ENCODE measurements around the gene EXOC3L2. TPM values are rescaled to one million over a fixed set of nuclear protein-coding genes. Genes with fewer than 3 reads are reported as not detected.

EXOC3L2 gene
- total RNA-seq, 2 experiments from 2014 or later, result not detected

- POLR2A ChIA-PET, result no interaction called here
- no peak for DNase-seq
- Mint-ChIP-seq H3K9me3 (ENCODE audit: insufficient read depth) (no peaks in the 10 kb centered on the region), H3K4me3 (no peak overlapping the region), H3K27me3 (ENCODE audit: low read depth) (peaks cover 47% of the 10 kb centered on the region), H3K4me1 (ENCODE audit: low read depth) (peaks cover 10% of the 10 kb centered on the region), H3K36me3 (ENCODE audit: low read depth) (no peaks in the 10 kb centered on the region), H3K27ac (no peak overlapping the region)
- CTCF ChIA-PET, result interaction anchor here (1.5 kb wide), 1 partner anchor 34 kb away, joined by 4 read pairs; no protein-coding TSS in a partner anchor
- ATAC-seq, result no peak
Observed at GRCh38 chr19:45215391-45216191, 29.6 kb downstream of the EXOC3L2 start.

DNA sequence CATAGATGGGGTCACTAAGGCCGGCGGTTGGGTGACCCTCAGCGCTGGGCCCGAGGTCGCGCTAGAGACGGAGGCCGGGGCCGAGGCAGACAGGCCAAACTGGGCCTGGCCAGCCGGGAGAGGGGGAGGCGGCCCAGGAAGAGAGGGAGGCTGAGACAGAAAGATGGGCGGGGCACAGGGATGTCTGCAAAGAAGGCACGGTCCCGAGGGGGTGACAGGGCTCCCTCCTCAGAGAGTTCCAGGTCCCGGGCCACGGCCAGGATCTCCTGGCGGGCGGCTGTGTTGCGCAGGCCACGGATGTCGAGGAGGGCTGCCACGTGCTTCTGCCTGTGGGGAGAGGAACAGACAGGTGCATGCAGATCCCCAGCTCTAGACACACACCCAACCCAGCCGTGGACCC, 32.2 kb downstream of the EXOC3L2 start:
- no peaks in the 10 kb centered on the region for H3K36me3 Mint-ChIP-seq (ENCODE audit: low read depth)
- ChIA-PET POLR2A (interaction anchor here (0.6 kb wide), 1 partner anchor 9 kb away, joined by 3 read pairs; no protein-coding TSS in a partner anchor), CTCF (no interaction called here)
- no peak overlapping the region for H3K27ac Mint-ChIP-seq
- DNase-seq (no peak), ATAC-seq (no peak)
- no peaks in the 10 kb centered on the region for H3K9me3 Mint-ChIP-seq (ENCODE audit: insufficient read depth)
- H3K27me3 Mint-ChIP-seq (ENCODE audit: low read depth), result peaks cover 34% of the 10 kb centered on the region
- no peak overlapping the region for H3K4me3 Mint-ChIP-seq
- peaks cover 6% of the 10 kb centered on the region for H3K4me1 Mint-ChIP-seq (ENCODE audit: low read depth)

DNA sequence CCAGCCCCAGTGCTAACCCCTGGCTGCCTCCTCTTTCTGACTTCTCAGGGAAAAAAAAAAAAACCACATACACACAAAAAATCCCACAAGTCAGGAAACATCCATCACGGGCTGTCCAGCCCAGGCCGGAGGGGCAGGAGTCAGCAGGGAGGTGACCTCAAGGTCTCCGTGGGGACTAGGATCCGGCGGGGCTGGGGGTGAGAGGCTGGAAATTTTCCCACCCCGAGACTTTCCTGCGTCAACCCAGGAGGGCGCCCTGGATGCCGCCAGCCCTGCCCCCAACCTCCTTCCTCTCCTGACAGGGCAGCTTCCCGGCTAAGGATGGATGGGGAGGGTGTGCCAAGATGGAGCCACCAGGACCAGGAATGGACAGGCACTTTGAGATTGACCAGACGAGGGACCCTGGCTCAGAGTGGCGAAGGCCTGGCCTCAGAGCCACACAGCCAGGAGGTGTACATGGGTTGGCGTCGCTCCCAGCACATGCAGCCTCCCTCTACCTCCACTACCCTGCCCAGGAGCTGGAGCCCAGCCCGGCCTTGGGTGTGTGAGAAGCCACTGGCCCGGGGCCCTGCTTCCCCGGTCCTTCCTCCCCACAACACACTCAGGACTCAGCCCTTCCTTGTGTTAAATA, 33.3 kb downstream of the EXOC3L2 start:
- DNase-seq (no peak), ATAC-seq (no peak)
- Mint-ChIP-seq H3K9me3 (ENCODE audit: insufficient read depth) (no peaks in the 10 kb centered on the region), H3K27ac (no peak overlapping the region), H3K36me3 (ENCODE audit: low read depth) (no peaks in the 10 kb centered on the region), H3K27me3 (ENCODE audit: low read depth) (peaks cover 26% of the 10 kb centered on the region), H3K4me3 (no peak overlapping the region), H3K4me1 (ENCODE audit: low read depth) (peaks cover 6% of the 10 kb centered on the region)
- ChIA-PET POLR2A (no interaction called here), CTCF (no interaction called here)

DNA sequence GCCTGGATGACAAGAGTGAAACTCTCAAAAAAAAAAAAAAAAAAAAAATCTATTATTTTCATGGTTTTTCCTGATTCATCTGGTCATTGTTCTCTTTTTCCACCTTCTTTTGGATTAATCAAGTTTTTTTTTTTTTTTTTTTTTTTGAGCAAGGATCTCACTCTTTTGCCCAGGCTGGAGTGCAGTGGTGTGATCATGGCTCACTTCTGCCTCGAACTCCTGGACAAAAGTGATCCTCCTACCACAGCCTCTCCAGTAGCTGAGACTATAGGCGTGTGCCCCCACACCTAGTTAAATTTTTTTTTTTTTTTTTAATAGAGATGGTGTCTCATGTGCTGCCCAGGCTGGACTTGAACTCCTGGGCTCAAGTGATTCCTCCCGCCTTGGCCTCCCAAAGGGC, 38.9 kb downstream of the EXOC3L2 start:
- Mint-ChIP-seq H3K4me3 (no peak overlapping the region), H3K36me3 (ENCODE audit: low read depth) (no peaks in the 10 kb centered on the region), H3K27ac (no peak overlapping the region), H3K9me3 (ENCODE audit: insufficient read depth) (no peaks in the 10 kb centered on the region), H3K27me3 (ENCODE audit: low read depth) (no peaks in the 10 kb centered on the region), H3K4me1 (ENCODE audit: low read depth) (no peaks in the 10 kb centered on the region)
- POLR2A ChIA-PET, result interaction anchor here (0.6 kb wide), 3 partner anchors 20 to 1684 kb away, joined by 3 to 5 read pairs (median 4); no protein-coding TSS in a partner anchor
- ATAC-seq (no peak), DNase-seq (no peak)
- CTCF ChIA-PET, result no interaction called here

DNA sequence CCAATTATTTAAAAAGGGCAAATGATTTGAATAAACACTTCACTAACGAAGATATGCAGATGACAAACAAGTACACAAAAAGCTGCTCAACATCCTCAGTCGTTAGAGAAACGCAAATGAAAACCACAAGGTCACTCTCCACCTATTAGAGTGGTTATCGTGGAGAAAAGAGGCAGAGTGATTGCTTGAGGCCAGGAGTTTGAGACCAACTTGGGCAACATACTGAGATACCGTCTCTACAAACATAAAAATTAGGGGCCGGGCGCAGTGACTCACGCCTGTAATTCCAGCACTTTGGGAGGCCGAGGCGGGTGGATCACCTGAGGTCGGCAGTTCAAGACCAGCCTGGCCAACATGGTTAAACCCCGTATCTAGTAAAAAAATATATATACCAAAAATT, 39.4 kb downstream of the EXOC3L2 start:
- Mint-ChIP-seq H3K27ac (no peak overlapping the region), H3K4me3 (no peak overlapping the region), H3K9me3 (ENCODE audit: insufficient read depth) (no peaks in the 10 kb centered on the region), H3K27me3 (ENCODE audit: low read depth) (no peaks in the 10 kb centered on the region), H3K4me1 (ENCODE audit: low read depth) (no peaks in the 10 kb centered on the region), H3K36me3 (ENCODE audit: low read depth) (no peaks in the 10 kb centered on the region)
- no peak for DNase-seq
- ChIA-PET CTCF (no interaction called here), POLR2A (interaction anchor here (0.6 kb wide), 2 partner anchors 19 to 176 kb away, joined by 4 to 5 read pairs; no protein-coding TSS in a partner anchor)
- no peak for ATAC-seq

- Mint-ChIP-seq H3K4me3 (no peak overlapping the region), H3K27ac (no peak overlapping the region), H3K27me3 (ENCODE audit: low read depth) (peaks cover 2% of the 10 kb centered on the region), H3K9me3 (ENCODE audit: insufficient read depth) (no peaks in the 10 kb centered on the region), H3K36me3 (ENCODE audit: low read depth) (no peaks in the 10 kb centered on the region), H3K4me1 (ENCODE audit: low read depth) (no peaks in the 10 kb centered on the region)
- no peak for DNase-seq
- ChIA-PET CTCF (no interaction called here), POLR2A (no interaction called here)
- ATAC-seq, result no peak
Observed at GRCh38 chr19:45202637-45203036, 42.6 kb downstream of the EXOC3L2 start.

- ATAC-seq, result no peak
- Mint-ChIP-seq H3K9me3 (ENCODE audit: insufficient read depth) (no peaks in the 10 kb centered on the region), H3K27me3 (ENCODE audit: low read depth) (peaks cover 2% of the 10 kb centered on the region), H3K4me3 (no peak overlapping the region), H3K27ac (no peak overlapping the region), H3K36me3 (ENCODE audit: low read depth) (no peaks in the 10 kb centered on the region), H3K4me1 (ENCODE audit: low read depth) (no peaks in the 10 kb centered on the region)
- CTCF ChIA-PET, result interaction anchor here (1.0 to 1.1 kb wide), 3 partner anchors 46 to 138 kb away, joined by 3 to 4 read pairs (median 3); no protein-coding TSS in a partner anchor
- no peak for DNase-seq
- POLR2A ChIA-PET, result interaction anchor here (0.7 kb wide), 1 partner anchor 625 kb away, joined by 3 read pairs; no protein-coding TSS in a partner anchor
Observed at GRCh38 chr19:45200568-45200967, 44.6 kb downstream of the EXOC3L2 start.

- ATAC-seq (no peak), DNase-seq (no peak)
- H3K4me1 Mint-ChIP-seq (ENCODE audit: low read depth), result no peaks in the 10 kb centered on the region
- H3K27ac Mint-ChIP-seq, result no peak overlapping the region
- H3K27me3 Mint-ChIP-seq (ENCODE audit: low read depth), result peaks cover 2% of the 10 kb centered on the region
- no peaks in the 10 kb centered on the region for H3K9me3 Mint-ChIP-seq (ENCODE audit: insufficient read depth)
- ChIA-PET CTCF (no interaction called here), POLR2A (no interaction called here)
- H3K4me3 Mint-ChIP-seq, result no peak overlapping the region
- H3K36me3 Mint-ChIP-seq (ENCODE audit: low read depth), result no peaks in the 10 kb centered on the region
Observed at GRCh38 chr19:45195764-45196163, 49.4 kb downstream of the EXOC3L2 start.

- Mint-ChIP-seq H3K27me3 (ENCODE audit: low read depth) (peaks cover 2% of the 10 kb centered on the region), H3K36me3 (ENCODE audit: low read depth) (no peaks in the 10 kb centered on the region), H3K4me1 (ENCODE audit: low read depth) (peaks cover 3% of the 10 kb centered on the region), H3K9me3 (ENCODE audit: insufficient read depth) (no peaks in the 10 kb centered on the region), H3K4me3 (no peak overlapping the region), H3K27ac (no peak overlapping the region)
- ChIA-PET POLR2A (no interaction called here), CTCF (no interaction called here)
- DNase-seq (no peak), ATAC-seq (no peak)
Observed at GRCh38 chr19:45191375-45191774, 53.8 kb downstream of the EXOC3L2 start.

DNA sequence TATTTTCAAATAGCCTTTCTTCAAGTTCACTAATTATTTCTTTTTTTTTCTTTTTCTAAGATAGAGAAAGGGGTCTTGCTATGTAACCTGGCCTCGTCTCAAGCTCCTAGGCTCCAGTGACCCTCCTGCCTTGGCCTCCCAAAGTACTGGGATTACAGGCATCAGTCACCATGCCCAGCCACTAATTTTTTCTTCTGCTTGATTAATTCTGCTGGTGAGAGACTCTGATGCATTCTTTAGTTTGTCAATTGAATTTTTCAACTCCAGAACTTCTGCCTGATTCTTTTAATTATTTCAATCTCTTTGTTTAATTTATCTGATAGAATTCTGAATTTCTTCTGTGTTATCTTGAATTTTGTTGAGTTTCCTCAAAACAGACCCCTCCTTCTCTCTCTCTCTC, 55.2 kb downstream of the EXOC3L2 start:
- H3K27ac Mint-ChIP-seq, result no peak overlapping the region
- H3K9me3 Mint-ChIP-seq (ENCODE audit: insufficient read depth), result no peaks in the 10 kb centered on the region
- ChIA-PET CTCF (interaction anchor here (1.2 kb wide), 1 partner anchor 149 kb away, joined by 3 read pairs; no protein-coding TSS in a partner anchor), POLR2A (no interaction called here)
- ATAC-seq (no peak), DNase-seq (no peak)
- H3K27me3 Mint-ChIP-seq (ENCODE audit: low read depth), result peaks cover 2% of the 10 kb centered on the region
- H3K36me3 Mint-ChIP-seq (ENCODE audit: low read depth), result no peaks in the 10 kb centered on the region
- no peak overlapping the region for H3K4me3 Mint-ChIP-seq
- H3K4me1 Mint-ChIP-seq (ENCODE audit: low read depth), result peaks cover 3% of the 10 kb centered on the region

DNA sequence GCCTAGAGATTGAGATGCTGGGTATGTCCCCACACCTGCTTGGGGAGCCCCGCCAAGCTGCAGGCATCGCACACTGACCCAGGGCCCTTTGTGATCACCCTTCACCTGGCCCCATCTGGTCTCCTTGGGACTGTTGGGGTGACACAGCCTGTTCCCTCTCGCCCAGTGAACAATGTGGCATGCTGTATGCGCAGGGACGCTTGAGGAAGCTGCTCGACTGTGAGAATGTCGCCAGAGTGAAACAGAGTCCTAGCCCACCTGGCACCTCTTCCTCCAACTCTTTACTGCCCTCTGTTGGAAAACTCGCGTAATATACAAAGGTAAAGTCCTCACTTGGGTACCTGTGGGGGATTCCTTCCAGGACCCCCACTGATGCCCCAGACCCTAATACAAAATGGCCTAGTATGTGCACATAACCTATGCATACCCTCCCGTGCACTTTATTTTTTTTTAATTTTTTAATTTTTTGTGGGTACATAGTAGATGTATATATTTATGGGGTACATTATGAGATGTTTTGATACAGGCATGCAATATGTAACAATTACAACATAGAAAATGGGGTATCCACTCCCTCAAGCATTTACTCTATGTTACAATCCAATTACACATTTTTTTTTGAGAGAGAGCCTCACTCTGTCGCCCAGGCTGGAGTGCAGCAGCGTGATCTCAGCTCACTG, 57.6 kb downstream of the EXOC3L2 start:
- H3K4me3 Mint-ChIP-seq, result no peak overlapping the region
- DNase-seq (peak; percentile 60), ATAC-seq (peak; percentile 85)
- ChIA-PET POLR2A (no interaction called here), CTCF (interaction anchor here (0.6 to 2.1 kb wide), 10 partner anchors 9 to 199 kb away, joined by 3 to 9 read pairs (median 3); partner anchors contain the start of genes BLOC1S3 and NKPD1)
- peaks cover 5% of the 10 kb centered on the region for H3K4me1 Mint-ChIP-seq (ENCODE audit: low read depth)
- H3K27me3 Mint-ChIP-seq (ENCODE audit: low read depth), result peaks cover 2% of the 10 kb centered on the region
- peaks cover 2% of the 10 kb centered on the region for H3K36me3 Mint-ChIP-seq (ENCODE audit: low read depth)
- no peak overlapping the region for H3K27ac Mint-ChIP-seq
- no peaks in the 10 kb centered on the region for H3K9me3 Mint-ChIP-seq (ENCODE audit: insufficient read depth)

Data from activated CD8-positive, alpha-beta T cell treated with anti-CD3 and anti-CD28 coated beads, Interleukin-2, amount 10 ng/mL, durations not matched to agents 7 days and 5 days (primary cell).